ENCODE results near the gene EFHD2.

DNA sequence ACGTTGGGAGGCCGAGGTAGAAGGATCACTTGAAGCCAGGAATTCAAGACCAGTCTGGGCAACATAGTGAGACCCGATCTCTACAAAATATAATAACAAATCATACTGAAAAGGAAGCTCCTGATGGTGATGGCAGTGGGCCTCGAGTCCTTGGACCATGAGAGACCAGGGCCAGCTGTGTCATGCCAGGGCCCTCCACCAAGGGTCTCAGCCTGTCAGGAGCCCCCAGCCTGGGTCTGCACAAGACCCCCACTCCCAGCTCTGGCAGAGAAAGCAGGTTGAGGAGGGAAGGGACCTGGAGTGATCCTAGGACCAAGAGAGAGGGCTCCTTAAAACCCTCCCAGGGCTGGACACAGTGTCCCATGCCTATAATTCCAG, 21.9 kb downstream of the EFHD2 start:
- TF ChIP-seq CTCF (IDR thresholded peaks at IDR 0.05) (no peak), POLR2AphosphoS5 (IDR thresholded peaks at IDR 0.05; ENCODE audit: low read depth, low read length) (no peak)
